ENCODE measurements around the gene NKPD1.

- TF ChIP-seq EZH2 (IDR thresholded peaks at IDR 0.05; ENCODE audit: low read depth, unreplicated experiment) (no peak), CTCF (conservative IDR thresholded peaks at IDR 0.05; ENCODE audit: low read depth in 2 of 2) (no peak), POLR2AphosphoS5 (IDR thresholded peaks at IDR 0.05; ENCODE audit: low read depth) (no peak), JUNB (IDR thresholded peaks at IDR 0.05; ENCODE audit: unreplicated experiment) (no peak), EZH2phosphoT487 (IDR thresholded peaks at IDR 0.05; ENCODE audit: unreplicated experiment) (no peak), REST (IDR thresholded peaks at IDR 0.05; ENCODE audit: unreplicated experiment) (no peak)
Measured at GRCh38 chr19:45206328-45206727, 45.5 kb upstream of the NKPD1 start.
